Measurements from ENCODE around the gene HS6ST2.

Gene HS6ST2

DNA sequence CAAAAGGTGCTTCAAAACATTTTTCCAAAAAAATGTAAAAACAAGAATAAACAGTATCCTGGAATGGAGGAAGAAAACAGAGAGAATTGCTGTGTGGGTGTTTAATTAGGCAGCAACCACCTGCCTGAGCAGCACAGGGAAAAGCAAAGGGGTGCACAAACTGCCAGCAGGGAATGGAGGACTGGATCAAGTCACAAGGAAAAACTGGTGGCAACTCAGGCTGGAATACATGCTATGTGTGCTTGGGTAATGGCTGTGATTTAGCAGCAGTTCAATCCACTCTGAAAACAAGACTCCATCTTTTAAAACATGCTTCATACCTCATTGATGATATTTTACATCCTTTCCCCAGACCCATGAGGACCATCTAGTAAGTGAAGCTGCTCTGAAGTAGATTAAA lies 179.5 kb downstream of the HS6ST2 start:
- DNase-seq = no peak

DNA sequence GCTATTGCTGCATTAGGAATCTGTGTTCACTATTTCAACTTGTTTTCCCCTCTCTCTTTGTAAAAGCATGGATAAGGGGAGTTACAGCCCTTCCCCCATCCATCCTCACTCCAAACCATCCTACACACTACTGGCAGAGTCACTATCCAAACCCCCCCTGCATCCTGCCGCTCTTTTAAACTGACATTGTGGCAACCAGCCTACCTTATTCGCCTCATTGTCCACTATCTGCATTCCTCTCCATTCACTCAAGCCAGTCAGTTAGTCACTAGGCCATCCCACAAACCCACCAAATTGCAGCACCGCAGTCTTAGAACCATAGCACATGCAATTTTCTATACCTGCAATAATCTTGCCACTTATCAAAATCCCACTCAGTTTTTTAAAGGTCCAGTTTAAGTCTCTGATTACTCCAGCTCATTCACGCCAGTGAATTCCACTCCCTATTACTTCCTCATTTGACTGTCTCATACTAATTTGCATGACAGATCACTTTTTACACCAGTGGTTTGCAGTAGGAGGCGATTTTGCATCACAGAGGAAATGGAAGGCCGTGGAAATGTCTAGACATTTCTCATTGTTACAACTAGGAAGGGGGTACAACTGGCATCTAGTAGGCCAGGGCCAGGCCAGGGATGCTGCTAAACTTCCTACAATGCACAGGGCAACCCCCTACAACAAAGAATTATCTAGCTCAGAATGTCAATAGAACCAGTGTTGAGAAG lies 181.8 kb downstream of the HS6ST2 start:
- DNase-seq = no peak

DNA sequence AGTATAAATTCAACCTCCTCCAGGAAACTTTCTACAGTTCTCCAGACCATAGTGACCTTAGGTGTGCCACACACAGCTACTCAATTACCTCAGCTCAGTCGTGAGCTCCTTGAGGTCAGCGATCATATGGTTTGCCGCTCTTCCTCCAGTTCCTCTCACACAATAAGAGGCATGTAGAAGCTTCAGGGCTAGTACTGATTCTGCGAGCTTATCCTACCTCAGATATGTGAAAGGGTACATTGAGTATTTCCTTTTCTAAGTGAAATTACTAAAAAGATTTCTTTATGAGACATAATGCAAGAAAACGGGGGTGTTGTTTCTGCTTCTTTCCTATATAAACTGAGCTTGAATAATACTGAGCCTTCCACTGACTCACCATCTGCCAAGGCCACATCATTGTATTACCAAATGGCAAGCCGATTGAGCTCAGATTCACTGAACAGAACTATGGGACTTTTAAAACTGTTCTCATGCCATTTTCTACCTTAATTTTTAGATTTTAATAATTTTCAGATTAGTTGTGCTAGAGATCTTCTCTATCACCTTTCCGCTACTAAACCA lies 183.1 kb downstream of the HS6ST2 start:
- no peak for DNase-seq

DNA sequence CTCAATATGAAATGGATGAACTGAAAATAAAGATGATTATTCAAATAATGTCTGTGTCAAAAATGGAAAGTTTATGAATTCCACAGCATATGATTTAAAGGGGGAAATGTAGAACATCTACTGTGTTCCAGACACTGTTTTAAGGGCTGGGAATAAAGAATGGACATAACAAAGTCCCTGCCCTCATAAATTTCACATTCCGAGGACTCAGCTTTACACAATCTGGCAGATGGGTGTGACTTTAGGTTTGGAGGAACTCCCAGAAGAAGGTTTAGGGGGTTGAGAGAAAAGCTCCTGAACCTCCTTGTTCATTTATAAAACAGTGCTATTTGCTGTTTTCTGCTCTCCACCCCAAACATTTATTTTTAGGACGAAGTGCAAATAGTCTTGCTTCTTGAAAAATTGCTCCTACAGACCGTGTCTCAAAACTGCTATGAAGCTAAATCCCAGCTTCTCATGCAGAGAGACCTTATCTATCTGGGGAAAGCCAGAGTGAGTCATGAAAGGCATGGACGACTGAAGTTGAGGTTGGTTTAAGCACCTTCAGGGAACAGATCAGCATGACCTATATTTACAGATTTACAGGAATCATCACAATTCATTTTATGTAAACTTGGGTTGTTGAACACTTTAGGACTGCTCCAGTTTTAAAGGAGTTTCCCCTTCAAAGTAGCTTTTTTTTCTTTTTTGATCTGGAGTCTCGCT lies 184.3 kb downstream of the HS6ST2 start:
- no peak for DNase-seq

DNA sequence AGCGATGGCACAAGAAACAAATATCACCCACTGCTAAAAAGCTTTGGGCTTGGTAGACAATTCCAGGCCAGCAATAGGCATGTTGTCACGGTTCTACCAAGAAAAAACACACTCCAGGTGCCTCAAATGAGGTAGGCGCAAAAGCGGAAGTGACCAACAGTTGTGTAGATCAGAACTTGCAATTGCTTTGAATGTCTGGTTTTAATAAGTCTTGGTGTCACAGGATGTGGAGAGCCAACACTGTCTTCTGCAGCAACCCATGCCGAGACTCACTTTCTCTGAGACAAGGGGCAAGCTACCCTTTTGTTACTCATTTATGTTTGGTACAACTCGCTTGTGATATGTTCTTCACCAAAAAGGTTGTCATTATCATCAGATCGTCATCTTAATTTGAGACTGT lies 188.8 kb downstream of the HS6ST2 start:
- DNase-seq = no peak

DNA sequence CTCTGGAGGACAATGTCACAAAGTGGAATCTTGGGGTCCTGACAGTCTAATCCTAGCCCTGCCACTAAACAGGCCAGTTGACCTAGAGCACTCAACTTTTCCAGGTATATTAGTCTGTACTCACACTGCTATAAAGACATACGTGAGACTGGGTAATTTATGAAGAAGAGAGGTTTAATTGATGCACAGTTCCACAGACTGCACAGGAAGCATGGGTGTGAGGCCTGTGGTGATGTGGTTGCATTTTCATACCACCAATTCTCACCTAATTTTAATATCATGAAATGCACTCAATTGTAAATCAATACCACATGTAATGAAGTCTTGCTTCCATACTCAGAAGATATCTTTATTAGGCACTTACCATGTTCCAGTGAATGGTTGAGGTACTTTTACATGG lies 192.0 kb downstream of the HS6ST2 start:
- no peak for DNase-seq

DNA sequence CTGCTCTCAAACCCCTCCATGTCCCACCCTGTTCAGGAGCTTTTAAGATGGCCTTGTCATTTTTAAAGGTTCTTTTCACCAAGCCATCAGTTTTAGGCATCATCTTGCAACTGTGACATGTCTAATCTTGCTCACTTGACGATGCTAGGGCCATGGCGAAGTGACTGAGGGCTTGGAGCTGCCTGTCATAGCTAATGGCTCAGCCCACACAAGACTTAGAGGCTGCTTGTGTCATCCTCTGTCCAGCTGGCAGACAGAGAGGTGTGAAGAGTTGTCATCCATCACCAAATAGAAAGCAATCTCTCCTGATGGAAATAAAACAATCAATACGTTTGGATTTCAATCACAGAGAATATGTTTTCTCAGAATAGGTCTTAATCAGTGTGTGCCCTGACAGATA lies 194.9 kb downstream of the HS6ST2 start:
- no peak for DNase-seq

DNA sequence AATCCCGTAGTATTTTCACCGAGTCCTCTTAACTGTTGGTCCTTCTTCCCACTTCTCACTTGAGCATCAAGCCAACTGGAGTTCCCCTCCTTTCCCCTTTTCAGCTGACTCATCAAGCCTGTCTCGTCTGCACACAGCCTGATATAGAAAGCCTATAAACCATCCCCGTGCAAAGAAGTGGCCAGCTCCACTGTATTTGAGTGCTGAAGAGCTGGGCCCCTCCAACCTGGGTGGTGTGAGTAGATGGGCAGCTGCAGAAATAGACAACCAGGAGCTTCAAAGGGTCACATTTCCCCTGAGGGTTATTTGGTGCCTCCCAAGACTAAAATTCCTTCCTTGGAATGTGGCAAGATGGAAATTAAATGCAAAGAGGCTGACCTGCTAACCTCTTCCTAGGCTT lies 199.7 kb downstream of the HS6ST2 start:
- DNase-seq = no peak

DNA sequence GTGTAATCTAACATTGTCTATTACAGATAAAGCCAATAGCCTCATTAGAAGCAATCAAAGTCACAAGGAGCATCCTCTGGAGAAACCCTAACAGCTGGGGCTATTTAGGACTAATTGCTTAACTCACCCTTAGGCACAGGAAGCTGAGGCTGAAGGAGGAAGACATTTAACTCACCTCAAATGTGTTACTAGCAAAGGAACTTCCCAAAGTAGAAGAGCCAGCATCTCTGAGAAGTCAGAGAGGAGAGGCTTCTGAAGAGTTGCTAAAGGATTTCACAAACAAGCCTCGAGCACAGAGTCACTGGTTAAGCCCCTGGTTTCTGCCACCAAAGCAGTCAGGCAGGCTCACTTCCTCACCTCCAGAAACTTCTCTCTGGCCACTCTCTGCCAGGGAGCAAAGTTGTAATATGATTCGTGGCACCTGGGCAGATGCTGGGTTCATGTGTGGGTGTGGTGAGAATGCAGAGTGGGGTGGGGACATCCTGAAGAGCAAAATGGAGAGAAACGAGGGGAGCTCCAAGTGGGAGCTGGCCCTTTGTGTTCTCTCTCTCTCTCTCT lies 201.3 kb downstream of the HS6ST2 start:
- DNase-seq = no peak

DNA sequence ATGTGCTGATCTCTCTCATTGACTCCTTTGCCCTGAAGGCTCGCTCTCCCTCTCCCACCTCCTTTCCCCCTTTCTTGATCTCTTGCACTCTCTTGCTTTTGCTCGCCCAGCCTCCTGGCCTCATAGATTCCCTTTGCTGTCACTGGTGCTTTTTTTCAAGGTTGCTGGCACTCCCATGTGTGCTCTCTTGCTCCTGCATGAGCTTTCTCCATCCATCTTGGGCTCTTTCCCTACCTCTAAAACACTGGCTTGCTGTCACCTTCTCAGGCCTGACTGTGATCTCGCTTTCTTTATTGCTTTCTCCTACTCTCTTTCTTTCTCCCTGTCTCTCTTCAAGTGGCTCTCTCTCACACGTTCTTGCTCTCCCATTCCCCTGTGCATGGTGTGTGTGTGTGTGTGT lies 202.0 kb downstream of the HS6ST2 start:
- no peak for DNase-seq

DNA sequence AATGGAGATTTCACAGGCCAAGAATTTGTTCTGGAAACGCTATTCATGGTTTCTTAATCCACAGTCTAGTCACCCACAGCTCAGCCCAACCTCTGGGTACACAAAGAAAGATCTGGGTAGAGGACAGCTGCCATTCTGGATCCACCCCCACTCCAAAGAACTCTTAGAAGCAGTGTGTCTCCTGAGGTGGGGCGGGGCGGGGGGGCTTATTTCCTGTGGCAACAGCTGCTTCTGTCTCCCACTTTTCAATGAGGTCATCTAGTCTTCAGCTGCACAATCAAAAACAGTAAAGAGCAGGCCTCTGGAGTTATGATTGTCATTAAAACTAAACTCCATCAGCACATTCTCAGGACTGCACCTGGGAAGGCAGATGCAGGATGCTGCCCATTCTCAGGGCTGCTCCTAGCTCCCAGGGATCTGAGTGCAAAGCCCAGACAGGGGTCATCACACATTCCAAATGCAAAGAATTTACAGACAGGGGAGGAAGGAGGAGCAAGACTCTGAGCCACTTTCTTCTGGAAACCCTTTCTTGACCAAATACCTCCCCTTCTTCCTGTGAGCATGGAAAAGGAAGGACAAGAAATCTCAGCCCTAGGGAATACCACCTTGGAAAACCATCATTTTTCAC lies 207.3 kb downstream of the HS6ST2 start:
- DNase-seq = no peak

DNA sequence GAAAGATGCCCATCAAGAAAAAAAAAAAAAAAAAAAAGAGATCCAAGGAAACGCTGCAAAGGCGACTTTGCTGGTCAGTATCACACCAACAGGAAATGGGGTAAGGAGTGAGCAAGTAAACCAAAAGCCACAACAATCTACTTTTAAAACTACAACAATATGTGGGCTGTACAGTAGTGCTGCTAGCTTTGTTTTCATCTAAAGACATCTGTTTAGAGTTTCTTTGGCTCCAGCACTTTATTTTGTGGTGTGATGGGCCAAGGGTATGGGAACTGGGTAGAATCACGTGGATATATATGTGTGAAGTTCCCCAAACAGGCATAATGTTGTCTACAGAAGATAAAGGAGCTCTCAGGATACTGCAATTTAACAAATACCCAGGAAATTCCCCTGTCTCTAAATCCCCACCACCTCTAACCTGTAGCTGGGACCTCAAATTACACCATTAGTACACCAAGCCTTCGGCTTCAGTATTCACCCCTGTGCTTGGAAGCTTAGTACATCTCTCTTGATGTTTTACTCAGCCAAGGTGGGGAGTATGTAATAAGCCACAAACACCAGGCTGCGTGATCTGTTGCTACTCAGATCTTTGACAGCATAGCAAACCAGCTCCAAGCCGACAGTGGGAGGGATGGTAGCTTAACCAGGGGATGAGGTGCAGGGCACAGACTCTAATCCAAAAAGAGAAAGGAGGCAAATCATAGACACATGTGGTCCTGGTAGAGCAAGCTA lies 207.9 kb downstream of the HS6ST2 start:
- no peak for DNase-seq

DNA sequence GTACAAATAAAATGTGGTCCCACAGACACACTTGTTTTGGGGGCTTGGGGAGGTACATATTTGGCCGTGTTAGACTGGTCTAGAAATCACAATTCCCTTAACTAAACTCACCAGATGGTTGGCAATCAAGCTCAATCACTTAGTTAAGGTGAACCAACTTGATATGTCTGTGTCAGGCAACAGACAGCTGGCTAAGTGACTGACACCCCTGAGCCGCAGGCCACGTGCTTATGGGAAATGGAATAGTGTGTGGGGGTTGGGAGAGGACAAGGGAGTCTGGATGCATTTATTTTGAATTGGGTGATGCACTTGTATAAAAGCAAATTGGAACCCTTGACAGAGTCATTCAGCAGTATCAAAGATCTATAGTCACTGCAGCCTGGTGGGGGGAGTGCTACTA lies 209.0 kb downstream of the HS6ST2 start:
- no peak for DNase-seq

DNA sequence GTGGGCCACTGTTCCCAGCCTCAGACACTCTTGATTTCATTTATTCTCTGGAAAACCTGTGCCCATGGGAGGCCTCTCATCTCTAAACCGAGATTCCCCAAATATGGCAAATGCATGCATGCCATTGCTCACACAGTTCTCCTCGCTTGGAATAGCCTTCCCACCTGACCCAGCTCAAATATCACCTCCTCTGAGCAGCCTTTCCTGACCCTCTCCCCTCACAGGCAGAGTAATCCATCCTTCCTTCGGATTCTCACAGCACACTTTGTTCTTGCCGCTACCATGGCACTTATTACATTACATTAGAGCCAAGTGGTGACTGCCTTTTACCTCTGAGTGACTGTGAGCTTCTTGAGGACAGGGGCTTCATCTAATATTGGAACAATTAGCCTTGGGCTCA lies 209.5 kb downstream of the HS6ST2 start:
- DNase-seq = no peak

DNA sequence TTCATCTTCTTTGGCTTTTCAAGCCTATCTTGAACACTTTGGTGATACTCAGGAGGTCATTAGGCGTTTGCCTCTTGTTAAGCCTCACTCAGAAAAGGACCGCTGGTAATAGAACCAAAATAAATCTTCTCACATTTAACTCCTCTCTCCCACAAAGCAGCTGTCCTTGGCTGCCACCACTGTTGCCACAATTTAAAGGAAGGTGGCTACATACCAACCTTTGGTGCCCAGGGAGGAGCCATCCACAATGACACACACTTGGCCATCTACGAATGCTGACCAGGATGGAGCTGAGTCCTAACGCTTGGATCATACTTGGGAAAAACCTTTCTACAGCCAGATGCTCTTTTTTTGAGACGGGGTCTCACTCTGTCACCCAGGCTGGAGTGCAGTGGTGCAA lies 210.2 kb downstream of the HS6ST2 start:
- DNase-seq = no peak

DNA sequence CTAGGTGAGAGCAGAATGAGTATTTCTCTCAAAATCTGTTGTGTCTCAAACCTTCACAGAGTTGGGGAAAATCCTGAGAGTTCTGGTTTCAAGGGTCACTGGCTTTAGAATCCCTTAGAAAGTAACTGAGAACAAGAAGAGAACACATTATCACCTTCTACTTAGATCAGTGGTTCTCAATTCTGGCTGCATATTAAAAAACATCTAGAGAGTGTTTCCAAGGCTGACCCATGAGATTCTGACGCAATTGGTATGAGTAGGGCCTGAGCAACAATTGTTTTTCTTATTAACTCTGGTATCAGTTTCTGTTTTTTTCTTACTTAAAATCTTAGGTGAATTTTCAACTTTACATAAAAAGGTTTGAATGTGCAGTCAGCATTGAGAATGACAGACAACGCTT lies 212.8 kb downstream of the HS6ST2 start:
- no peak for DNase-seq

DNA sequence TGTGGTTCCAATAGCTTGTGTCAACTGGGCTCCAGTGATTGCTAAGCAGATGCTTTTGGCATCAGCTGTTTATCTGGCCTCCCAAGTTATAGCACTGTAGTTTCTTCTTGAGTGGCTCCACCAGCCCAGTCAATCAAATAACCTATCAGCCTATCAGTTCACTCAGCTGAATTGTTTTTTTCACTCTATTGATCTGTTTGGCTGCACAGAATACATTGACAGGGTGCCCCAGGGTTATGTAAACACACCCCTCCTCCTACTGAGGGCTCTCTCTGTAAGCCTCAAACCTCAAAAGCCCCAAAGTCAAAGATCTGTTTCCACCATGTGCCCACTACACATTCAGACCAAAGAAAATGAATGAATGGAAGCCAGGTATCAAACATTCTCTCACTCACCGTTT lies 214.0 kb downstream of the HS6ST2 start:
- DNase-seq = no peak

DNA sequence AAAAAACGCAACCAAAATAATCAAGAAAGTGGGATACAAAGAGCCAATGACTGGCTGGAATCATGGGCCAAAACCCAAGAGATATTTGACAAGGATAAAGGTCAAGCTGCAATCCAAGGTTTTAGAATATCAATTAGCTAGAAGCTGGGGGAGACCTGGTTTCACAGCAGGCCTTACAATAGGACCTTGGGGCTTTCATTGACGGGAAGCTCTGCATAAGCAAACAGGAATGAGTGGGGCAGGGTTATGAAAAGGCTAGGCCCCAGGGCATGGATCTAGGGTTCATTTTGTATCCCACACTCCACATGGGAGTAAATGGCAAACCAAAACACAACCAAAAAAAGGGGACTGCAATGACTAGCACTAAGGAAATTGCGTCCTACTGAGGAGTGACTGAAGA lies 215.3 kb downstream of the HS6ST2 start:
- no peak for DNase-seq

DNA sequence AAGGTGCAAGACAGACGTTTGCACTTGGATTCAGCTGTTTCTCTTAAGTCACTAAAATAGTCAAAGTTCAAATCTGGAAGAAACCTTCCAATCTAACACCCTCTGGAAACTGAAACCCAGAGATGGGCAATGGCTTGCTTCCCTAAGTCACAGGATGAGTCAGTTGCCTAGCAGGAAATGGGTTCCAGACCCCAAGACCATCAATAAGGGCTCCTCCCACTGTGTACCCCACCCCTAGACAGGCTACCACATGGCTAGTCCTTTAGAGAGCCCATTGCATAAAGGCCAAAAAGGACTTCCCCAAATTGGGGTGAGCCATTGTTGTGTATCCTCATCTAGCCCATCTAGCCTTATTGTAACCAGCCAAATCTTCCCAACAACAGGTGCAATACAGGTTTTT lies 216.2 kb downstream of the HS6ST2 start:
- DNase-seq = no peak

DNA sequence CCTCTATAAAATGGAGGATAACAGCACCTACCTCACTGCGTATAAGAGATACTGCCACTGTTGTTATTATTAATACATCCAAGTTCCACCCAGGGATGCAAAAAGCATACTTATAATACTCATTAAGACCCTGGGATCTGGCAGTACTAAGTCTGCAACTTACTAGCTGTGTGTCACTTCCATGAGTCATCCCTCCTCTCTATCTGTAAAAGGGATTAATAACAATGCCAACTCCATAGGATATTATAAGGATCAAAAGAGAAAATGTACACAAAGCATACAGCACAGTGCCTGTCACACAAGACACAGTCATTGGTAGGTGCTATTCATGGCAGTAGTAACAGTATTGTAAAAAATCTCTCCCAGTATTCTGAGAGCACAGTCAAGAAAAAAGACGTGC lies 216.7 kb downstream of the HS6ST2 start:
- DNase-seq = no peak

DNA sequence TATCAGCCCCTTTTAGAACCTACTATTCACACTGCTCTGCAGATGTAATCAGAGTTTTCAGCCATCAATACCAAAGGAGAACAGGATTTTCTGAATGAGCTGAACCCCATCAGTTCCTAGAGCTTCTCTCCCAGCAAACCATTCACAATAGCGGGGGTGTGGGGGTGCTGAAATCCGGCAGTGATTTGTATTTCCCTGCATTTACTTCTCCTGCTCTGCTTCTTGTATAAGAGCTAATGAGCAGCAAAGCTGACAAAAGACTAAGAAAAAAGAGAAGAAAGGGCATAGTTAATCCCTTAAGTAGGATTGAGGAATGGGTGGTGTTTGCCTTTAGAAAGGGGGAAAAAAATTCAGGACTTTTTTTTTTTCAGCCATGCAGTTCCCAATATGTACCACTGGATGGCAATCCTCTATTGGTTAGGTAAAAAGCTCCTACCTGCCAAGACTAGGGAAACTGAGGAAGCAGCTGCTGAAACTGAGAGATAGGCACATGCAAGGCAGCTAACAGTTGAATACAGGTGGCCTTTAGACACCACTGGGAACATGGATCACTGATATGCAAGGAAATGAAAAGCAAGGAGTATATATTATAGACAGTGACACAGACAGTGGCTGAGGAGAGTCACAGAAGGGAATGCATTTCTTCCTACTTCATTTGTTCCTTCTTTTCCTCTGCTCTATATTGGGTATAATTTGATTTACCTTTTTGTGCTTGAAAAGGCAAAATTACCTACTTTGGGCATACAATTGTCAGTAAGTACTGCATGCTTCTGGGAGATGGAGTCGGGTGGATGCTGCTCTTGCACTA lies 217.9 kb downstream of the HS6ST2 start:
- DNase-seq = no peak

DNA sequence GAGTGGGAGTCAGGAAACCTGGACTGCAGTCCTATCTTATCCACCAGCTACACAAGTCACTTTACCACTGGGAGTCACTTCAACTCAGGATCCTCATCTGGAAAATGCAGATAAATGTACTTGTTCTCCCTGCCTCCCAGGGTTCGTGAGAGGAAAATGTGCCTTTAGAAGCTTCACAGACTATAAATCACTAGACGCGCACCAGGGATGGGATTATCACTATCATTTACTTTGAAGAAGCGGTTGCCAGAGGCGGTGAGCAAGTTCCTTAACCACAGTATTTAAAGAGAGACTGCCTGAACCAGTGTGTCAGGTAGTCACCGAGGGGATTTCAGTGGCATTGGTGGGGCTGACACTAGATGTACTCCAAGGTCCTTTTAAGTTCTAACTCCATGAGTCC lies 219.5 kb downstream of the HS6ST2 start:
- no peak for DNase-seq

Measured in activated T-cell treated with anti-CD3 and anti-CD28 coated beads, Interleukin-2, amount 50 U/mL, for 1 hour (primary cell).